Suprapubic skin (tissue), 4 donors: ENCODE measurements around the gene TSPAN33.

Source experiments
- CTCF ChIP-seq, 2 donors: fragments of 200-600 bp in 1 of 2; fragments of 450-650 bp in 1 of 2; sonication (generic) in 1 of 2; IDR thresholded peaks; one replicate each; pipeline ENCODE4 v1.5.1; 2016 to 2019; ENCODE audit warnings: antibody characterized with exemption in 2 of 2, mild to moderate bottlenecking in 1 of 2, moderate library complexity in 1 of 2
- EP300 ChIP-seq: sonication (generic); formaldehyde crosslinking; IDR thresholded peaks from one replicate; pipeline ENCODE4 v1.6.1; 2017; ENCODE audit warnings: antibody characterized with exemption
- POLR2A ChIP-seq, 2 donors: fragments of 450-650 bp; IDR thresholded peaks; one replicate each; pipeline ENCODE4 v1.6.1; 2017; ENCODE audit warnings: antibody characterized with exemption in 2 of 2, mild to moderate bottlenecking in 2 of 2, moderate library complexity in 2 of 2
- POLR2AphosphoS5 ChIP-seq, 3 donors: sonication (generic); formaldehyde crosslinking; IDR thresholded peaks; one replicate each; pipeline ENCODE4 v1.6.1; 2017; ENCODE audit warnings: antibody characterized with exemption in 3 of 3

- no peak for TF ChIP-seq CTCF (IDR thresholded peaks at IDR 0.05)
- TF ChIP-seq POLR2AphosphoS5 (IDR thresholded peaks at IDR 0.05), result no peak
- no peak for TF ChIP-seq POLR2A (IDR thresholded peaks at IDR 0.05)
- no peak for TF ChIP-seq EP300
These were observed 18.2 kb upstream of the TSPAN33 start for GRCh38 chr7:129126314-129126713.
